Measurements from ENCODE around the gene PTPRD. TPM values are rescaled to one million over a fixed set of nuclear protein-coding genes. Genes with fewer than 3 reads are reported as not detected.

Gene PTPRD
- total RNA-seq, 1 donor, result 11.5 TPM

DNA sequence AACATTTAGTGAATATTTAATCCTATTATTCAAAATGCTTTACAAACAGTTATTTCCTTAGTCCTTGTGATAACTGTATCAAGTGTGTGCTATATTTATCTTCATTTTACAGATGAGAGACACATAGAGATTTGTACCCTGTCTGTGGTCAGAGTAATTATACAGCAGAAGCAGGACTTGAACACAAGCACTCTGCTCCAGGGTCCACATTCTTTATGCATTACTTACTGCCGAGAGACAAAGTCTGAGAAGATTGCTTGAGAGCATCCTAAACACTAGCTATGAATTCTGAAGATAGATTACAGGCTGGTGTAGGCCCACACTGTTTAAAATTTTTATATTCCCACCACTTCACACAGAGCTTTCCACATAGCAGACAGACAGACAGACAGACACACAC is 1887.2 kb downstream of the PTPRD start:
- H3K4me3 ChIP-seq (ENCODE audit: low read depth, low read length), result no peak overlapping the region
- TF ChIP-seq, protein P1, sequence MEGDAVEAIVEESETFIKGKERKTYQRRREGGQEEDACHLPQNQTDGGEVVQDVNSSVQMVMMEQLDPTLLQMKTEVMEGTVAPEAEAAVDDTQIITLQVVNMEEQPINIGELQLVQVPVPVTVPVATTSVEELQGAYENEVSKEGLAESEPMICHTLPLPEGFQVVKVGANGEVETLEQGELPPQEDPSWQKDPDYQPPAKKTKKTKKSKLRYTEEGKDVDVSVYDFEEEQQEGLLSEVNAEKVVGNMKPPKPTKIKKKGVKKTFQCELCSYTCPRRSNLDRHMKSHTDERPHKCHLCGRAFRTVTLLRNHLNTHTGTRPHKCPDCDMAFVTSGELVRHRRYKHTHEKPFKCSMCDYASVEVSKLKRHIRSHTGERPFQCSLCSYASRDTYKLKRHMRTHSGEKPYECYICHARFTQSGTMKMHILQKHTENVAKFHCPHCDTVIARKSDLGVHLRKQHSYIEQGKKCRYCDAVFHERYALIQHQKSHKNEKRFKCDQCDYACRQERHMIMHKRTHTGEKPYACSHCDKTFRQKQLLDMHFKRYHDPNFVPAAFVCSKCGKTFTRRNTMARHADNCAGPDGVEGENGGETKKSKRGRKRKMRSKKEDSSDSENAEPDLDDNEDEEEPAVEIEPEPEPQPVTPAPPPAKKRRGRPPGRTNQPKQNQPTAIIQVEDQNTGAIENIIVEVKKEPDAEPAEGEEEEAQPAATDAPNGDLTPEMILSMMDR (IDR thresholded peaks at IDR 0.05; ENCODE audit: insufficient read depth, low read length), result no peak
- no peak for DNase-seq (ENCODE audit: low read depth)

GRCh38 chr9:8724284-8725018 is 1888.4 kb downstream of the PTPRD start:
- no peak overlapping the region for H3K4me3 ChIP-seq (ENCODE audit: low read depth, low read length)
- DNase-seq (ENCODE audit: low read depth), result peak; percentile 26
- TF ChIP-seq, protein P1 (IDR thresholded peaks at IDR 0.05; ENCODE audit: insufficient read depth, low read length), result no peak

- no peak overlapping the region for H3K4me3 ChIP-seq (ENCODE audit: low read depth, low read length)
- TF ChIP-seq, protein P1 (IDR thresholded peaks at IDR 0.05; ENCODE audit: insufficient read depth, low read length), result no peak
- no peak for DNase-seq (ENCODE audit: low read depth)
Measured at GRCh38 chr9:8723195-8723594, 1889.6 kb downstream of the PTPRD start.

GRCh38 chr9:8719833-8720486 is 1892.8 kb downstream of the PTPRD start:
- TF ChIP-seq, protein P1 (IDR thresholded peaks at IDR 0.05; ENCODE audit: insufficient read depth, low read length), result no peak
- DNase-seq (ENCODE audit: low read depth), result no peak
- H3K4me3 ChIP-seq (ENCODE audit: low read depth, low read length), result no peak overlapping the region

DNA sequence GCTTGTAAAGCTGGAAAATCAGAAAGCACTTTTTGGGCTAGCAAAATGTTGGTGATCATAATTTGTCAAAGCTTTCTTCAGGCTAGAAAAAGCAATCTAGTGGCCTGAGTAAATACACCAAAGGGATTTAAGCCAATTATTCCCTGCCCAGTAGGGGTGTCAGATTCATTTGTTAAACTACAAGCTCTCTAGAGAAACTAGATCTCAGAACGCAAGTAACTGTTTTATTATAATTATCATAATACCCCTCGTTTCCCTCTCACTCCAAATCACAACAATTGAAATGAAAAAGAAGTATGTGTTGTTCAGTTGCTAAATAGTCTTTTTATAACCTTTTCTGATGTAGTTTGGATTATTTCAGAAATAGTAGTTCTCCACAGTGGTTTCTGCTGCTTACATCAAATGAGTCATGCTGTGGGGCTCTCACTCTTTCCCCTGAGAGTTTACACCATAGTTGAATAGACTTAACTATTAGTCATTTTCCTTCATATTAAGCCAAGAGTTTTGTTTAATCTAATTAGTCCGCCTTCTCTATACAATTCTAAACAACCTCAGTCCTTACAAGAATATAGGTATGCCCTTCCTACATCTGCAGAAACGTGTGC is 1894.6 kb downstream of the PTPRD start:
- H3K4me3 ChIP-seq (ENCODE audit: low read depth, low read length), result peak overlapping the region; percentile 10
- peak; percentile 92 for DNase-seq (ENCODE audit: low read depth)
- TF ChIP-seq, protein P1 (IDR thresholded peaks at IDR 0.05; ENCODE audit: insufficient read depth, low read length), result no peak

DNA sequence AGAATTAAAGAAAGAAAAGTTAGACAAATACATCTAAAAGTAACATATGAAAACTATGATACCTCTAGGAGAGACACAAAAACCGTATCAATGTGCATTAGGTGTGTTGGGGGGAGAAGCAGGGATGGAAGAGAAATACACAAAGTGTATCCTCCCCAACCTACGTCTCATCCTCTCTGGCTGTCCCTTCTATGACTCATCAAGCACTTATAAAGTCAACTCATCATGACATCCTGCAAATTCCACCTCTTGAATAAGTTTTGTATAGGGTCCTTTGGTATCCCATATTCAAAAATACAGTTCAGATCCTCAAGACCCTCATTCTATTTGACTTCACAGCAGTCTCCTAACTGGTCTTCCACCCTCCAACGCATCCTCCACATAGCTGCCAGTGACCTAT is 1895.7 kb downstream of the PTPRD start:
- no peak overlapping the region for H3K4me3 ChIP-seq (ENCODE audit: low read depth, low read length)
- DNase-seq (ENCODE audit: low read depth), result no peak
- TF ChIP-seq, protein P1 (IDR thresholded peaks at IDR 0.05; ENCODE audit: insufficient read depth, low read length), result no peak
